Measurements from ENCODE around the gene GALNT10.

- no peak for TF ChIP-seq CTCF (IDR thresholded peaks at IDR 0.05; ENCODE audit: poor library complexity)
- TF ChIP-seq EZH2 (IDR thresholded peaks at IDR 0.05; ENCODE audit: borderline replicate concordance) = no peak
Measured at GRCh38 chr5:154418344-154418820, 227.8 kb downstream of the GALNT10 start.
